Gastrocnemius medialis (tissue), 4 donors: ENCODE measurements around the gene PDAP1. TPM values are rescaled to one million over a fixed set of nuclear protein-coding genes. Genes with fewer than 3 reads are reported as not detected.

Source experiments
- ATAC-seq, 2 donors: fragments of 150-250 bp; one replicate each; pipeline ENCODE4 v1.9.1; 2016
- DNase-seq, 2 donors: peaks; one replicate each; pipeline ENCODE4 v3.0.0-alpha.2; 2019
- H3K27ac ChIP-seq, 4 donors: fragments of 200-600 bp; sonication (generic); 1 replicate in 1 of 4; 2 replicates in 3 of 4; pipeline ENCODE4 v1.5.1; 2016 to 2018; ENCODE audit warnings: mild to moderate bottlenecking in 2 of 4, moderate library complexity in 1 of 4
- H3K27me3 ChIP-seq, 3 donors: fragments of 200-600 bp; sonication (generic) in 2 of 3; 1 replicate in 1 of 3; 2 replicates in 2 of 3; pipeline versions ENCODE4 v1.5.1 to v1.6.0; 2016 to 2019; ENCODE audit warnings: mild to moderate bottlenecking in 1 of 3, moderate library complexity in 1 of 3
- H3K36me3 ChIP-seq, 2 donors: fragments of 200-600 bp; sonication (generic) in 1 of 2; one replicate each; pipeline ENCODE4 v1.5.1; 2017 to 2018
- H3K4me1 ChIP-seq, 2 donors: fragments of 200-600 bp; sonication (generic) in 1 of 2; one replicate each; pipeline ENCODE4 v1.5.1; 2016 to 2017; ENCODE audit warnings: mild to moderate bottlenecking in 2 of 2
- H3K4me3 ChIP-seq, 4 donors: fragments of 200-600 bp; sonication (generic) in 3 of 4; 1 replicate in 1 of 4; 2 replicates in 3 of 4; pipeline ENCODE4 v1.5.1; 2016 to 2019; ENCODE audit warnings: mild to moderate bottlenecking in 2 of 4
- H3K9me3 ChIP-seq, 3 donors: fragments of 200-600 bp; sonication (generic) in 2 of 3; 1 replicate in 1 of 3; 2 replicates in 2 of 3; pipeline ENCODE4 v1.5.1; 2016 to 2019
- CTCF ChIP-seq, 5 experiments: fragments of 450-650 bp in 3 of 5; fragments of 200-600 bp in 2 of 5; sonication (generic) in 2 of 5; IDR thresholded peaks in 4 of 5; conservative IDR thresholded peaks in 1 of 5; 1 replicate in 4 of 5; 2 replicates in 1 of 5; pipeline ENCODE4 v1.5.1; 2016 to 2019; ENCODE audit warnings: antibody characterized with exemption in 5 of 5, mild to moderate bottlenecking in 3 of 5, moderate library complexity in 3 of 5
- POLR2A ChIP-seq, 2 donors: fragments of 450-650 bp; IDR thresholded peaks; one replicate each; pipeline ENCODE4 v1.6.1; 2017; ENCODE audit warnings: antibody characterized with exemption in 2 of 2, mild to moderate bottlenecking in 2 of 2, moderate library complexity in 2 of 2
- in situ Hi-C, 4 donors: fragments of 200-750 bp; cut with MboI; loops; one replicate each; pipeline versions ENCODE4 v1.15.0 to v1.8.0; 2017; ENCODE audit warnings: low sequenced_read_pairs in 4 of 4
- intact Hi-C: fragments of 100-400 bp; cut with DNase I; formaldehyde crosslinking; loops from one replicate; pipeline ENCODE4 v1.15.1; 2023; ENCODE audit warnings: low total_unique reads
- total RNA-seq, 4 donors: library from RNA; depleted of rRNA; stranded (reverse); fragments of >200 nt; gene quantifications; one replicate each; pipeline versions ENCODE4 v1.1.0 to v1.2.3, GENCODE V29; 2016

Gene PDAP1
- total RNA-seq, 4 donors from 2014 or later = 81.7 to 258 (median 198) TPM

- ATAC-seq (no peak), DNase-seq (peak in 1 of 2 donors; percentile 16)
- H3K4me3 ChIP-seq = no peak overlapping the region
- no peaks in the 10 kb centered on the region for H3K27me3 ChIP-seq
- peaks cover 0 to 57% of the 10 kb centered on the region in 2 donors for H3K36me3 ChIP-seq
- no peaks in the 10 kb centered on the region for H3K4me1 ChIP-seq
- in situ Hi-C loops (loop anchor here in 1 of 4 donors (10.0 kb wide), 1 partner anchor 48 kb away; no protein-coding TSS in a partner anchor), intact Hi-C loops (no loop called here)
- TF ChIP-seq POLR2A (IDR thresholded peaks at IDR 0.05) (no peak), CTCF (IDR thresholded peaks at IDR 0.05 in 4 of 5, conservative IDR thresholded peaks at IDR 0.05 in 1 of 5) (no peak)
- no peaks in the 10 kb centered on the region for H3K9me3 ChIP-seq
- no peak overlapping the region for H3K27ac ChIP-seq
These were observed 41.8 kb downstream of the PDAP1 start for GRCh38 chr7:99366646-99367045.

- H3K4me3 ChIP-seq = no peak overlapping the region
- peak; percentile 10 to 49 (median 39) for TF ChIP-seq CTCF (IDR thresholded peaks at IDR 0.05 in 4 of 5, conservative IDR thresholded peaks at IDR 0.05 in 1 of 5)
- no peak for TF ChIP-seq POLR2A (IDR thresholded peaks at IDR 0.05)
- in situ Hi-C loops (loop anchor here in 1 of 4 donors (10.0 kb wide), 1 partner anchor 49 kb away; no protein-coding TSS in a partner anchor), intact Hi-C loops (no loop called here)
- peak in 1 of 2 donors; percentile 69 for ATAC-seq
- H3K27ac ChIP-seq = no peak overlapping the region
- no peaks in the 10 kb centered on the region for H3K9me3 ChIP-seq
- DNase-seq = peak in 1 of 2 donors; percentile 59
- no peaks in the 10 kb centered on the region for H3K27me3 ChIP-seq
- H3K36me3 ChIP-seq = peaks cover 0 to 68% of the 10 kb centered on the region in 2 donors
- H3K4me1 ChIP-seq = no peaks in the 10 kb centered on the region
These were observed 42.9 kb downstream of the PDAP1 start for GRCh38 chr7:99365318-99366141.

- in situ Hi-C loops = loop anchor here in 1 of 4 donors (10.0 kb wide), 1 partner anchor 52 kb away; no protein-coding TSS in a partner anchor
- no peak overlapping the region for H3K27ac ChIP-seq
- DNase-seq (no peak), ATAC-seq (no peak)
- H3K9me3 ChIP-seq = no peaks in the 10 kb centered on the region
- H3K27me3 ChIP-seq = no peaks in the 10 kb centered on the region
- H3K36me3 ChIP-seq = peaks cover 0 to 90% of the 10 kb centered on the region in 2 donors
- H3K4me3 ChIP-seq = no peak overlapping the region
- intact Hi-C loops = no loop called here
- TF ChIP-seq CTCF (IDR thresholded peaks at IDR 0.05 in 4 of 5, conservative IDR thresholded peaks at IDR 0.05 in 1 of 5) = no peak
- TF ChIP-seq POLR2A (IDR thresholded peaks at IDR 0.05) = no peak
- H3K4me1 ChIP-seq = no peaks in the 10 kb centered on the region
These were observed 45.1 kb downstream of the PDAP1 start for GRCh38 chr7:99363286-99363685.

- DNase-seq = no peak
- intact Hi-C loops (no loop called here), in situ Hi-C loops (loop anchor here in 1 of 4 donors (10.0 kb wide), 1 partner anchor 52 kb away; no protein-coding TSS in a partner anchor)
- TF ChIP-seq POLR2A (IDR thresholded peaks at IDR 0.05) (no peak), CTCF (IDR thresholded peaks at IDR 0.05 in 4 of 5, conservative IDR thresholded peaks at IDR 0.05 in 1 of 5) (no peak)
- H3K36me3 ChIP-seq = peaks cover 0 to 95% of the 10 kb centered on the region in 2 donors
- H3K4me3 ChIP-seq = no peak overlapping the region
- H3K4me1 ChIP-seq = no peaks in the 10 kb centered on the region
- H3K27ac ChIP-seq = no peak overlapping the region
- H3K27me3 ChIP-seq = no peaks in the 10 kb centered on the region
- ATAC-seq = no peak
- H3K9me3 ChIP-seq = no peaks in the 10 kb centered on the region
These were observed 45.6 kb downstream of the PDAP1 start for GRCh38 chr7:99362801-99363200.
